ENCODE results near the gene HSBP1L1. TPM values are rescaled to one million over a fixed set of nuclear protein-coding genes. Genes with fewer than 3 reads are reported as not detected.
A peak's percentile ranks its signal among the peaks of the same experiment; 100 is the strongest.

The HSBP1L1 gene
- total and polyA plus RNA-seq, 2 of the 13 experiments (the other 11 are each of a cell fraction or from before 2014, with no cell fraction given) = 22.6 to 45.1 TPM

DNA sequence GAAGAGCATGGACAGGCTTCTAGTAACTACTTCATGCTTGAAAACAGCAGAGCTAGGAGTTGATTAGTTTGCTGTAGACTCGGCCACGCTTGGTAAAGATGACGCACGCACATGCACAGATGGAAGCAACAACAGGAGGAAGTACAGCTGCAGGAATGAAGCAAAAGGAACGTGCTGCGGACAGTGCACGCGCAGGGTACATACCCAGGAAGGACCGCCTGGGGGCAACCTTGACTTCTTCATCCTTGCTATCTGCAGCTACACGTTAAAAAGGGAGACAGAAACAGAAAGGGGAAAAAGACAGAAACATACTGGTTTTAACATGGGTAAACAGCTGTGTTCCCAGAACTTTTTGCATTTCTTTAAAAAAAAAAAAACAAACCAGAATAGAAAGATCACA is 30.7 kb upstream of the HSBP1L1 start:
- peak overlapping the region in 2 of 3 experiments; percentile 34 to 55; a peak in 3 of 6 replicates for H3K4me3 ChIP-seq (replicated peaks in 1 of 3; ENCODE audit: insufficient read depth in 1 of 3, low read depth in 2 of 3, low read length in 3 of 3)
- intact Hi-C loops (cut with micrococcal nuclease; ENCODE audit: unreplicated experiment) = loop anchor here (1.0 to 2.0 kb wide), 6 partner anchors 17 to 221 kb away; partner anchors contain the start of genes HSBP1L1, RBFA and TXNL4A
- TF ChIP-seq PHF5A (CRISPR knock-in tag; IDR thresholded peaks at IDR 0.05; ENCODE audit: low read depth, unreplicated experiment) = no peak
- peak; percentile 22; the same call in 1 of the 2 replicates for TF ChIP-seq HDAC2 (CRISPR knock-in tag; IDR thresholded peaks at IDR 0.05)
- peak; percentile 71 for TF ChIP-seq ZNF317 (CRISPR knock-in tag; IDR thresholded peaks at IDR 0.05)
- no peak for TF ChIP-seq CCDC6 (CRISPR knock-in tag; IDR thresholded peaks at IDR 0.05)
- TF ChIP-seq, protein P1, sequence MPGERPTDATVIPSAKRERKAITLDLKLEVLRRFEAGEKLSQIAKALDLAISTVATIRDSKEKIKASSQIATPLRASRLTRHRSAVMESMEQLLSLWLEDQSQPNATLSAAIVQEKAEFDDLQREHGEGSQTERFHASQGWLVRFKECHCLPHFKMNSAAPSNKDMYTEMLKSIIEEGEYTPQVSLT (CRISPR knock-in tag; IDR thresholded peaks at IDR 0.05; ENCODE audit: borderline replicate concordance, low read depth) = 0 out of 2 replicates have a peak, but pooled peaks have one; percentile 6
- TF ChIP-seq, protein P2, sequence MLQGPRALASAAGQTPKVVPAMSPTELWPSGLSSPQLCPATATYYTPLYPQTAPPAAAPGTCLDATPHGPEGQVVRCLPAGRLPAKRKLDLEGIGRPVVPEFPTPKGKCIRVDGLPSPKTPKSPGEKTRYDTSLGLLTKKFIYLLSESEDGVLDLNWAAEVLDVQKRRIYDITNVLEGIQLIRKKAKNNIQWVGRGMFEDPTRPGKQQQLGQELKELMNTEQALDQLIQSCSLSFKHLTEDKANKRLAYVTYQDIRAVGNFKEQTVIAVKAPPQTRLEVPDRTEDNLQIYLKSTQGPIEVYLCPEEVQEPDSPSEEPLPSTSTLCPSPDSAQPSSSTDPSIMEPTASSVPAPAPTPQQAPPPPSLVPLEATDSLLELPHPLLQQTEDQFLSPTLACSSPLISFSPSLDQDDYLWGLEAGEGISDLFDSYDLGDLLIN (CRISPR knock-in tag; IDR thresholded peaks at IDR 0.05; ENCODE audit: borderline replicate concordance) = no peak
- 0 out of 2 replicates have a peak, but pooled peaks have one; percentile 18 for TF ChIP-seq ZBTB21 (CRISPR knock-in tag; IDR thresholded peaks at IDR 0.05)
- no peak for TF ChIP-seq TGIF2 (CRISPR knock-in tag; IDR thresholded peaks at IDR 0.05)
- TF ChIP-seq SNRNP70 (IDR thresholded peaks at IDR 0.05; ENCODE audit: low read depth, low read length) = no peak
- peak; percentile 61 for TF ChIP-seq FOXK2 (IDR thresholded peaks at IDR 0.05)
- peak; percentile 90 for TF ChIP-seq BHLHE40 (IDR thresholded peaks at IDR 0.05; ENCODE audit: low read length)
- TF ChIP-seq ZNF816 (CRISPR knock-in tag; IDR thresholded peaks at IDR 0.05; ENCODE audit: borderline replicate concordance) = no peak
- no peak for TF ChIP-seq EEA1 (CRISPR knock-in tag; IDR thresholded peaks at IDR 0.05; ENCODE audit: borderline replicate concordance)
- TF ChIP-seq, protein P3, sequence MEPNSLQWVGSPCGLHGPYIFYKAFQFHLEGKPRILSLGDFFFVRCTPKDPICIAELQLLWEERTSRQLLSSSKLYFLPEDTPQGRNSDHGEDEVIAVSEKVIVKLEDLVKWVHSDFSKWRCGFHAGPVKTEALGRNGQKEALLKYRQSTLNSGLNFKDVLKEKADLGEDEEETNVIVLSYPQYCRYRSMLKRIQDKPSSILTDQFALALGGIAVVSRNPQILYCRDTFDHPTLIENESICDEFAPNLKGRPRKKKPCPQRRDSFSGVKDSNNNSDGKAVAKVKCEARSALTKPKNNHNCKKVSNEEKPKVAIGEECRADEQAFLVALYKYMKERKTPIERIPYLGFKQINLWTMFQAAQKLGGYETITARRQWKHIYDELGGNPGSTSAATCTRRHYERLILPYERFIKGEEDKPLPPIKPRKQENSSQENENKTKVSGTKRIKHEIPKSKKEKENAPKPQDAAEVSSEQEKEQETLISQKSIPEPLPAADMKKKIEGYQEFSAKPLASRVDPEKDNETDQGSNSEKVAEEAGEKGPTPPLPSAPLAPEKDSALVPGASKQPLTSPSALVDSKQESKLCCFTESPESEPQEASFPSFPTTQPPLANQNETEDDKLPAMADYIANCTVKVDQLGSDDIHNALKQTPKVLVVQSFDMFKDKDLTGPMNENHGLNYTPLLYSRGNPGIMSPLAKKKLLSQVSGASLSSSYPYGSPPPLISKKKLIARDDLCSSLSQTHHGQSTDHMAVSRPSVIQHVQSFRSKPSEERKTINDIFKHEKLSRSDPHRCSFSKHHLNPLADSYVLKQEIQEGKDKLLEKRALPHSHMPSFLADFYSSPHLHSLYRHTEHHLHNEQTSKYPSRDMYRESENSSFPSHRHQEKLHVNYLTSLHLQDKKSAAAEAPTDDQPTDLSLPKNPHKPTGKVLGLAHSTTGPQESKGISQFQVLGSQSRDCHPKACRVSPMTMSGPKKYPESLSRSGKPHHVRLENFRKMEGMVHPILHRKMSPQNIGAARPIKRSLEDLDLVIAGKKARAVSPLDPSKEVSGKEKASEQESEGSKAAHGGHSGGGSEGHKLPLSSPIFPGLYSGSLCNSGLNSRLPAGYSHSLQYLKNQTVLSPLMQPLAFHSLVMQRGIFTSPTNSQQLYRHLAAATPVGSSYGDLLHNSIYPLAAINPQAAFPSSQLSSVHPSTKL (CRISPR knock-in tag; IDR thresholded peaks at IDR 0.05) = peak; percentile 11; the same call in 1 of the 2 replicates
- TF ChIP-seq TCF12 (IDR thresholded peaks at IDR 0.05) = no peak
- no peak for TF ChIP-seq TCF12 (CRISPR knock-in tag; IDR thresholded peaks at IDR 0.05)
- TF ChIP-seq, protein P4, sequence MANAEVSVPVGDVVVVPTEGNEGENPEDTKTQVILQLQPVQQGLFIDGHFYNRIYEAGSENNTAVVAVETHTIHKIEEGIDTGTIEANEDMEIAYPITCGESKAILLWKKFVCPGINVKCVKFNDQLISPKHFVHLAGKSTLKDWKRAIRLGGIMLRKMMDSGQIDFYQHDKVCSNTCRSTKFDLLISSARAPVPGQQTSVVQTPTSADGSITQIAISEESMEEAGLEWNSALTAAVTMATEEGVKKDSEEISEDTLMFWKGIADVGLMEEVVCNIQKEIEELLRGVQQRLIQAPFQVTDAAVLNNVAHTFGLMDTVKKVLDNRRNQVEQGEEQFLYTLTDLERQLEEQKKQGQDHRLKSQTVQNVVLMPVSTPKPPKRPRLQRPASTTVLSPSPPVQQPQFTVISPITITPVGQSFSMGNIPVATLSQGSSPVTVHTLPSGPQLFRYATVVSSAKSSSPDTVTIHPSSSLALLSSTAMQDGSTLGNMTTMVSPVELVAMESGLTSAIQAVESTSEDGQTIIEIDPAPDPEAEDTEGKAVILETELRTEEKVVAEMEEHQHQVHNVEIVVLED (CRISPR knock-in tag; IDR thresholded peaks at IDR 0.05; ENCODE audit: borderline replicate concordance) = no peak

More for the DNA sequence above, 30.7 kb upstream of the HSBP1L1 start:
- ChIA-PET CTCF (ENCODE audit: low intra/inter-chr PET ratio, low total read pairs) (interaction anchor here (0.7 to 2.8 kb wide), 6 partner anchors 18 to 220 kb away, joined by 3 to 23 read pairs (median 8); partner anchors contain the start of genes HSBP1L1, RBFA, SLC66A2 and TXNL4A), POLR2A (interaction anchor here (0.9 to 3.0 kb wide), 11 partner anchors 12 to 255 kb away, joined by 3 to 45 read pairs (median 13); partner anchors contain the start of genes ADNP2, HSBP1L1, RBFA and SLC66A2)
- Histone ChIP-seq H3K27ac (ENCODE audit: extremely low read length, insufficient read depth, low read length) (peak overlapping the region; percentile 88), H3K79me2 (ENCODE audit: insufficient read depth, low read length) (peaks cover 87% of the 10 kb centered on the region), H3K36me3 (replicated peaks in 1 of 2; ENCODE audit: control insufficient read depth in 1 of 2, insufficient read depth in 2 of 2, low read length in 2 of 2) (peaks cover 6 to 13% of the 10 kb centered on the region in 2 experiments; a peak in 4 of 5 replicates), H3K9ac (ENCODE audit: insufficient read depth, low read depth, low read length) (peak overlapping the region; percentile 34; the same call in 1 of the 2 replicates), H4K20me1 (ENCODE audit: insufficient read depth, low read length) (peaks cover 19% of the 10 kb centered on the region), H3K4me2 (ENCODE audit: low read depth, low read length) (peak overlapping the region; percentile 74), H2AFZ (ENCODE audit: low read length) (no peak overlapping the region), H3K4me1 (ENCODE audit: insufficient read depth, low read length) (peaks cover 58% of the 10 kb centered on the region), H3K27me3 (ENCODE audit: control insufficient read depth in 1 of 2, insufficient read depth in 2 of 2, low read length in 2 of 2) (no peaks in the 10 kb centered on the region), H3K9me3 (ENCODE audit: low read length) (peaks cover 11% of the 10 kb centered on the region)
- FAIRE-seq (peak; percentile 90), DNase-seq (ENCODE audit: low spot score) (peak; percentile 81), ATAC-seq (peak; percentile 82)
- WGBS (ENCODE audit: low lambda C conversion rate) = 6% methylated on average over 10 of the region's 10 CpGs
- in situ Hi-C loops (cut with HindIII; ENCODE audit: extremely low pct_ligation_motif_present, low pct_unique_long_range_greater_than_20kb) = loop anchor here (10.0 kb wide), 1 partner anchor 171 kb away; the partner anchor contains the start of gene ADNP2
- BruUV-seq (replicated peaks) = no TSS peak

All from HepG2 (cell line).